IMR-90 (cell line): Measurements from ENCODE around the gene APP. TPM values are rescaled to one million over a fixed set of nuclear protein-coding genes. Genes with fewer than 3 reads are reported as not detected.

Experiments
- ATAC-seq: fragments of 200-7000 bp; cut with Tn5 transposase; 2 replicates; pipeline ENCODE4 v1.9.1; 2020; ENCODE audit warnings: low read depth, mild to moderate bottlenecking, moderate library complexity
- BruUV-seq: library from RNA; stranded (reverse); fragments of 400-500 nt; replicated peaks from 2 replicates; lab custom pipeline; 2021; lab: Mats Ljungman, UMichigan
- CTCF ChIA-PET: fragments of 300-600 bp; formaldehyde crosslinking; extraction: SDS; loops from one replicate; lab custom pipeline; 2021; ENCODE audit warnings: antibody characterized with exemption; lab: Yijun Ruan, JAX
- POLR2A ChIA-PET: fragments of 300-600 bp; sonication (Branson Sonifier 250); formaldehyde crosslinking; loops from one replicate; lab custom pipeline; 2022; ENCODE audit warnings: antibody characterized with exemption; ENCODE audit not compliant: unreplicated experiment; lab: Charles Lee
- DNase-seq: peaks from one replicate; pipeline ENCODE4 v3.0.0; 2013
- H2AFZ ChIP-seq: replicated peaks from 2 replicates; pipeline ENCODE3; 2013; ENCODE audit warnings: low read length, mild to moderate bottlenecking; ENCODE audit not compliant: poor library complexity
- H2AK5ac ChIP-seq: 2 replicates; pipeline ENCODE4 v1.6.1; 2013; ENCODE audit warnings: low read depth, low read length, inconsistent platforms
- H2AK9ac ChIP-seq: replicated peaks from 2 replicates; pipeline ENCODE3; 2013; ENCODE audit warnings: mild to moderate bottlenecking, low read depth, low read length, moderate library complexity; ENCODE audit not compliant: poor library complexity
- H2BK120ac ChIP-seq: 2 replicates; pipeline ENCODE4 v1.6.1; 2013; ENCODE audit warnings: low read depth, low read length, inconsistent platforms
- H2BK15ac ChIP-seq: 3 replicates; pipeline ENCODE4 v1.6.1; 2013; ENCODE audit warnings: low read depth, low read length, inconsistent platforms
- H2BK20ac ChIP-seq: 2 replicates; pipeline ENCODE4 v1.6.1; 2013; ENCODE audit warnings: low read depth, mild to moderate bottlenecking, inconsistent platforms, low read length, moderate library complexity
- H2BK5ac ChIP-seq: 2 replicates; pipeline ENCODE4 v1.6.1; 2013; ENCODE audit warnings: mild to moderate bottlenecking, low read depth, low read length, inconsistent platforms; ENCODE audit not compliant: poor library complexity, severe bottlenecking
- H3K14ac ChIP-seq: replicated peaks from 2 replicates; pipeline ENCODE4 v1.6.1; 2013; ENCODE audit warnings: low read depth, low read length, inconsistent platforms
- H3K18ac ChIP-seq: 2 replicates; pipeline ENCODE4 v1.6.1; 2013; ENCODE audit warnings: low read depth, low read length, control low read depth
- H3K23ac ChIP-seq: 2 replicates; pipeline ENCODE4 v1.6.1; 2013; ENCODE audit warnings: low read depth, low read length, inconsistent platforms
- H3K27ac ChIP-seq: 2 replicates; pipeline ENCODE4 v1.5.1; 2013; ENCODE audit warnings: mild to moderate bottlenecking, control low read depth, low read length; ENCODE audit not compliant: insufficient read depth
- H3K27me3 ChIP-seq: 2 replicates; pipeline ENCODE4 v1.6.1; 2013; ENCODE audit warnings: low read length; ENCODE audit not compliant: control insufficient read depth, insufficient read depth
- H3K36me3 ChIP-seq: 2 replicates; pipeline ENCODE4 v1.6.1; 2013; ENCODE audit warnings: low read length, mixed read lengths; ENCODE audit not compliant: control insufficient read depth, insufficient read depth
- H3K4ac ChIP-seq: 2 replicates; pipeline ENCODE4 v1.6.1; 2013; ENCODE audit warnings: low read depth, low read length, inconsistent platforms
- H3K4me1 ChIP-seq: 2 replicates; pipeline ENCODE4 v1.6.1; 2013; ENCODE audit warnings: low read length, mixed read lengths; ENCODE audit not compliant: control insufficient read depth, insufficient read depth
- H3K4me2 ChIP-seq: 2 replicates; pipeline ENCODE4 v1.6.1; 2013; ENCODE audit warnings: low read depth, mild to moderate bottlenecking, control low read depth, low read length, moderate library complexity
- H3K4me3 ChIP-seq: 2 replicates; pipeline ENCODE4 v1.5.1; 2013; ENCODE audit warnings: low read depth, mild to moderate bottlenecking, control low read depth, low read length, moderate library complexity; ENCODE audit not compliant: insufficient read depth
- H3K56ac ChIP-seq: 2 replicates; pipeline ENCODE4 v1.6.1; 2013; ENCODE audit warnings: low read length, inconsistent platforms; ENCODE audit not compliant: insufficient read depth; ENCODE audit errors: extremely low read depth
- H3K79me1 ChIP-seq, 2 experiments: 2 replicates each; pipeline ENCODE4 v1.6.1; 2013; ENCODE audit warnings: low read length in 2 of 2, inconsistent platforms in 1 of 2, low read depth in 1 of 2
- H3K9ac ChIP-seq: 2 replicates; pipeline ENCODE4 v1.6.1; 2013; ENCODE audit warnings: low read depth, low read length, control low read depth
- H3K9me1 ChIP-seq: 2 replicates; pipeline ENCODE4 v1.6.1; 2013; ENCODE audit warnings: low read length, inconsistent platforms; ENCODE audit not compliant: insufficient read depth
- H3K9me3 ChIP-seq: 2 replicates; pipeline ENCODE4 v1.6.1; 2013; ENCODE audit warnings: low read length; ENCODE audit not compliant: control insufficient read depth, insufficient read depth
- H4K20me1 ChIP-seq: 2 replicates; pipeline ENCODE4 v1.6.1; 2013; ENCODE audit warnings: low read length, inconsistent platforms; ENCODE audit not compliant: insufficient read depth
- H4K5ac ChIP-seq: 2 replicates; pipeline ENCODE4 v1.6.1; 2013; ENCODE audit warnings: mild to moderate bottlenecking, low read depth, low read length, control low read depth
- H4K8ac ChIP-seq, 2 experiments: 2 replicates each; pipeline ENCODE4 v1.6.1; 2013; ENCODE audit warnings: low read depth in 2 of 2, low read length in 2 of 2, control low read depth in 1 of 2, inconsistent platforms in 1 of 2
- H4K91ac ChIP-seq: 2 replicates; pipeline ENCODE4 v1.6.1; 2013; ENCODE audit warnings: low read depth, low read length, inconsistent platforms; ENCODE audit not compliant: insufficient read depth
- NFE2L2 ChIP-seq: fragments of 150-350 bp; IDR thresholded peaks from 2 replicates; pipeline ENCODE4 v1.6.1; 2016; ENCODE audit warnings: low read depth, mild to moderate bottlenecking, low read length
- RFX5 ChIP-seq: IDR thresholded peaks from 2 replicates; pipeline ENCODE4 v1.8.0; 2012; ENCODE audit warnings: low read depth, mild to moderate bottlenecking, low read length, moderate library complexity
- USF2 ChIP-seq: fragments of 150-350 bp; IDR thresholded peaks from 2 replicates; pipeline ENCODE4 v1.6.1; 2017; ENCODE audit warnings: mild to moderate bottlenecking, antibody characterized with exemption, low read length, low read depth
- WGBS, 2 experiments: methylation state at CpG; one replicate each; pipeline versions ENCODE4 v1.1.5 to v1.1.7; 2013; ENCODE audit warnings: missing lambda C conversion rate in 2 of 2; ENCODE audit not compliant: insufficient read length in 1 of 2; ENCODE audit errors: extremely low coverage in 2 of 2; 5-methylcytosine and 5-hydroxymethylcytosine counted together
- dilution Hi-C: fragments of 300-500 bp; cut with HindIII; formaldehyde crosslinking; loops from one replicate; pipeline ENCODE4 v1.14.3; 2018; ENCODE audit warnings: low sequenced_read_pairs; ENCODE audit not compliant: unreplicated experiment
- in situ Hi-C: fragments of 300-500 bp; cut with MboI; formaldehyde crosslinking; loops from 3 replicates; pipeline ENCODE4 v1.14.3; 2019; ENCODE audit warnings: low sequenced_read_pairs, inconsistent platforms, mixed read lengths
- intact Hi-C: fragments of 100-400 bp; cut with micrococcal nuclease; formaldehyde crosslinking; loops from 2 replicates; pipeline ENCODE4 v1.10.0; 2022
- polyA plus RNA-seq, 3 experiments: library from polyadenylated mRNA; depleted of rRNA; stranded (reverse); fragments of >200 nt; gene quantifications; 2 replicates each; pipeline ENCODE4 v1.2.3, GENCODE V29; 2012; ENCODE audit warnings: low replicate concordance in 1 of 3
- total RNA-seq: library from RNA; depleted of rRNA; stranded (reverse); fragments of >200 nt; gene quantifications from 2 replicates; pipeline ENCODE4 v1.2.3, GENCODE V29; 2012

The APP gene
- total and polyA plus RNA-seq, 2 of the 4 experiments (the other 2 are of a cell fraction) = 191 to 530 TPM

- H3K27ac ChIP-seq = no peak overlapping the region
- H3K4me1 ChIP-seq = peaks cover 3% of the 10 kb centered on the region
- no peak overlapping the region for H2AFZ ChIP-seq
- no peak overlapping the region for H2BK20ac ChIP-seq
- no TSS peak for BruUV-seq
- TF ChIP-seq USF2 (no peak), NFE2L2 (no peak), RFX5 (no peak)
- peaks cover 11% of the 10 kb centered on the region; the same call in 1 of the 2 replicates for H3K9me1 ChIP-seq
- in situ Hi-C loops = no loop called here
- CTCF ChIA-PET = no interaction called here
- no peak overlapping the region for H4K5ac ChIP-seq
- no peaks in the 10 kb centered on the region for H3K9me3 ChIP-seq
- H2AK5ac ChIP-seq = no peak overlapping the region
- no peak overlapping the region for H2AK9ac ChIP-seq
- peaks cover 20% of the 10 kb centered on the region for H3K36me3 ChIP-seq
- intact Hi-C loops = no loop called here
- no peak overlapping the region for H3K4me2 ChIP-seq
- H3K4me3 ChIP-seq = no peak overlapping the region
- H3K9ac ChIP-seq = no peak overlapping the region
- POLR2A ChIA-PET = no interaction called here
- no peak overlapping the region for H2BK15ac ChIP-seq
- H3K18ac ChIP-seq = no peak overlapping the region
- no peak overlapping the region for H2BK5ac ChIP-seq
- H3K27me3 ChIP-seq = no peaks in the 10 kb centered on the region
- no peak overlapping the region for H3K56ac ChIP-seq
- no peak for ATAC-seq
- dilution Hi-C loops = no loop called here
- peaks cover 6 to 8% of the 10 kb centered on the region in 2 experiments; a peak in 3 of 4 replicates for H3K79me1 ChIP-seq
- no peak for DNase-seq
- no peak overlapping the region for H3K4ac ChIP-seq
- no peak overlapping the region for H4K8ac ChIP-seq
- no peak overlapping the region for H3K14ac ChIP-seq
- no peaks in the 10 kb centered on the region for H4K20me1 ChIP-seq
- no peak overlapping the region for H3K23ac ChIP-seq
- H2BK120ac ChIP-seq = no peak overlapping the region
- 92% methylated on average over 2 of the region's 5 CpGs; no CpG with 5 or more reads in 1 of the 2 experiments for WGBS, 2 experiments
- H4K91ac ChIP-seq = no peak overlapping the region
Observed at GRCh38 chr21:25903607-25904006, 267.0 kb downstream of the APP start.
